HepG2 (cell line): ENCODE data around the gene CCDC122. TPM values are rescaled to one million over a fixed set of nuclear protein-coding genes. Genes with fewer than 3 reads are reported as not detected.

ENCODE experiments used
- ATAC-seq: fragments of 200-7000 bp; cut with Tn5 transposase; 3 replicates; pipeline ENCODE4 v1.9.1; 2020; ENCODE audit warnings: mild to moderate bottlenecking, moderate library complexity
- BruUV-seq: library from RNA; stranded (reverse); fragments of 400-500 nt; replicated peaks from 2 replicates; lab custom pipeline; 2021; lab: Mats Ljungman, UMichigan
- CTCF ChIA-PET: fragments of 300-600 bp; formaldehyde crosslinking; extraction: SDS; loops from one replicate; lab custom pipeline; 2021; ENCODE audit warnings: low total read pairs, inconsistent platforms, low intra/inter-chr PET ratio; lab: Yijun Ruan, JAX
- POLR2A ChIA-PET: fragments of 350-600 bp; sonication (Branson Sonifier 250); formaldehyde crosslinking; loops from one replicate; lab custom pipeline; 2020; ENCODE audit warnings: antibody characterized with exemption, inconsistent platforms; lab: Yijun Ruan, JAX
- DNase-seq: peaks from one replicate; pipeline ENCODE4 v3.0.0-alpha.2; 2015; ENCODE audit warnings: low spot score
- FAIRE-seq: peaks from 3 replicates; lab custom pipeline; 2011; peaks lifted over from hg19 to GRCh38; lab: Jason Lieb, UNC
- H2AFZ ChIP-seq: one replicate; pipeline ENCODE4 v1.6.1; 2011; ENCODE audit warnings: low read length, inconsistent platforms
- H3K27ac ChIP-seq: fragments of 300-600 bp; 3 replicates; pipeline ENCODE4 v1.8.0; 2011; ENCODE audit warnings: mixed run types, mild to moderate bottlenecking, mixed read lengths, low read length, inconsistent platforms; ENCODE audit not compliant: insufficient read depth; ENCODE audit errors: extremely low read length
- H3K27me3 ChIP-seq, 2 experiments: fragments of 200-600 bp in 1 of 2; 2 replicates in 1 of 2; 3 replicates in 1 of 2; pipeline versions ENCODE4 v1.6.0 to v1.8.0; 2011; ENCODE audit warnings: low read length in 2 of 2, mild to moderate bottlenecking in 2 of 2, moderate library complexity in 2 of 2, inconsistent platforms in 1 of 2; ENCODE audit not compliant: insufficient read depth in 2 of 2, control insufficient read depth in 1 of 2
- H3K36me3 ChIP-seq, 2 experiments: fragments of 200-600 bp in 1 of 2; replicated peaks in 1 of 2; 2 replicates in 1 of 2; 3 replicates in 1 of 2; pipeline versions ENCODE4 v1.5.1 to v1.8.0; 2011; ENCODE audit warnings: low read length in 2 of 2, inconsistent platforms in 1 of 2; ENCODE audit not compliant: insufficient read depth in 2 of 2, control insufficient read depth in 1 of 2
- H3K4me1 ChIP-seq: 2 replicates; pipeline ENCODE4 v1.5.1; 2012; ENCODE audit warnings: low read length, inconsistent platforms; ENCODE audit not compliant: insufficient read depth
- H3K4me2 ChIP-seq: 2 replicates; pipeline ENCODE4 v1.6.0; 2011; ENCODE audit warnings: low read depth, low read length, inconsistent platforms
- H3K4me3 ChIP-seq, 3 experiments: fragments of 200-600 bp in 1 of 3; sonication (generic), shearing (Covaris generic) in 1 of 3; replicated peaks in 1 of 3; 2 replicates each; pipeline ENCODE4 v1.5.1; 2011 to 2016; ENCODE audit warnings: low read length in 3 of 3, inconsistent platforms in 2 of 3, low read depth in 2 of 3, mild to moderate bottlenecking in 2 of 3, control low read depth in 1 of 3, mixed read lengths in 1 of 3; ENCODE audit not compliant: insufficient read depth in 1 of 3
- H3K79me2 ChIP-seq: one replicate; pipeline ENCODE4 v1.6.1; 2011; ENCODE audit warnings: low read length, inconsistent platforms; ENCODE audit not compliant: insufficient read depth
- H3K9ac ChIP-seq: 2 replicates; pipeline ENCODE4 v1.6.0; 2011; ENCODE audit warnings: mild to moderate bottlenecking, low read depth, low read length, inconsistent platforms; ENCODE audit not compliant: insufficient read depth
- H3K9me3 ChIP-seq: 2 replicates; pipeline ENCODE4 v1.5.1; 2012; ENCODE audit warnings: mild to moderate bottlenecking, low read length
- H4K20me1 ChIP-seq: 2 replicates; pipeline ENCODE4 v1.6.0; 2011; ENCODE audit warnings: inconsistent platforms, mild to moderate bottlenecking, low read length, moderate library complexity; ENCODE audit not compliant: insufficient read depth
- BRD4 ChIP-seq: sonication (generic); formaldehyde crosslinking; IDR thresholded peaks from 2 replicates; pipeline ENCODE4 v1.4.0; 2020; ENCODE audit warnings: missing genetic modification reagents
- GATAD1 ChIP-seq: IDR thresholded peaks from 2 replicates; pipeline ENCODE4 v1.6.1; 2016; ENCODE audit warnings: missing genetic modification reagents, missing compliant biosample characterization
- HDAC2 ChIP-seq: sonication (generic); formaldehyde crosslinking; IDR thresholded peaks from 2 replicates; pipeline ENCODE4 v1.4.0; 2020; ENCODE audit warnings: missing genetic modification reagents
- HHEX ChIP-seq: IDR thresholded peaks from 2 replicates; pipeline ENCODE4 v1.6.1; 2016; ENCODE audit warnings: control low read depth
- ISX ChIP-seq: sonication (generic); formaldehyde crosslinking; conservative IDR thresholded peaks from 2 replicates; pipeline ENCODE4 v1.5.0; 2020; ENCODE audit warnings: missing genetic modification reagents
- KDM2A ChIP-seq: sonication (generic); formaldehyde crosslinking; IDR thresholded peaks from 2 replicates; pipeline ENCODE4 v1.4.0; 2020; ENCODE audit warnings: low read depth, missing genetic modification reagents, borderline replicate concordance
- PHF20 ChIP-seq: sonication (generic); formaldehyde crosslinking; IDR thresholded peaks from 2 replicates; pipeline ENCODE4 v1.5.0; 2020; ENCODE audit warnings: mild to moderate bottlenecking, missing genetic modification reagents
- PHF8 ChIP-seq: sonication (generic); formaldehyde crosslinking; IDR thresholded peaks from 2 replicates; pipeline ENCODE4 v1.5.0; 2020; ENCODE audit warnings: missing genetic modification reagents
- PTBP1 ChIP-seq: fragments of 200-400 bp; formaldehyde crosslinking; IDR thresholded peaks from 2 replicates; pipeline ENCODE4 v1.6.1; 2018; ENCODE audit warnings: low read length, low read depth; ENCODE audit not compliant: poor library complexity, severe bottlenecking
- TCF7L2 ChIP-seq: IDR thresholded peaks from 2 replicates; pipeline ENCODE4 v1.6.1; 2011; ENCODE audit warnings: mild to moderate bottlenecking, low read depth, low read length, moderate library complexity
- ZNF10 ChIP-seq: sonication (generic); formaldehyde crosslinking; IDR thresholded peaks from 2 replicates; pipeline ENCODE4 v1.4.0; 2020; ENCODE audit warnings: mild to moderate bottlenecking, low read depth, missing genetic modification reagents, borderline replicate concordance
- ZNF713 ChIP-seq: sonication (generic); formaldehyde crosslinking; IDR thresholded peaks from 2 replicates; pipeline ENCODE4 v1.4.0; 2020; ENCODE audit warnings: mild to moderate bottlenecking, missing genetic modification reagents
- ZNF841 ChIP-seq: sonication (generic); formaldehyde crosslinking; IDR thresholded peaks from 2 replicates; pipeline ENCODE4 v1.8.1; 2023; ENCODE audit warnings: missing genetic modification reagents, borderline replicate concordance
- ZSCAN9 ChIP-seq: IDR thresholded peaks from 2 replicates; pipeline ENCODE4 v1.6.1; 2016; ENCODE audit warnings: borderline replicate concordance
- WGBS: methylation state at CpG from one replicate; pipeline ENCODE4 v1.1.6; 2017; ENCODE audit warnings: low lambda C conversion rate; 5-methylcytosine and 5-hydroxymethylcytosine counted together
- in situ Hi-C: cut with HindIII; loops from 2 replicates; pipeline ENCODE4 v1.10.0; 2017; ENCODE audit warnings: low pct_unique_long_range_greater_than_20kb; ENCODE audit not compliant: extremely low pct_ligation_motif_present
- intact Hi-C: fragments of 100-400 bp; cut with micrococcal nuclease; formaldehyde crosslinking; loops from one replicate; pipeline ENCODE4 v1.10.0; 2022; ENCODE audit not compliant: unreplicated experiment
- polyA plus RNA-seq, 8 experiments: library from polyadenylated mRNA; depleted of rRNA in 3 of 8; stranded (reverse) in 7 of 8; unstranded in 1 of 8; fragments of >200 nt; fragmentation: Illumina TruSeq in 4 of 8; extraction: Trizol in 4 of 8; gene quantifications; 2 replicates each; pipeline versions ENCODE4 v1.2.1 to v1.2.3, GENCODE V29; 2011 to 2016; ENCODE audit warnings: low read depth in 4 of 8, missing spikeins in 1 of 8, mixed read lengths in 1 of 8; ENCODE audit not compliant: insufficient read depth in 1 of 8
- total RNA-seq, 5 experiments: library from RNA; depleted of rRNA; stranded (reverse); fragments of >200 nt; fragmentation: Illumina TruSeq; extraction: Trizol; gene quantifications; 2 replicates each; pipeline ENCODE4 v1.2.3, GENCODE V29; 2016; ENCODE audit warnings: low read depth in 1 of 5
- TF ChIP-seq, protein P1 (sequence below), 2 experiments: sonication (generic) in 1 of 2; formaldehyde crosslinking in 1 of 2; IDR thresholded peaks; 2 replicates each; pipeline versions ENCODE4 v1.4.0 to v1.6.1; 2018 to 2020; ENCODE audit warnings: missing genetic modification reagents in 2 of 2, borderline replicate concordance in 1 of 2, low read depth in 1 of 2, mild to moderate bottlenecking in 1 of 2, missing biosample characterization in 1 of 2
- TF ChIP-seq, protein P2 (sequence below): IDR thresholded peaks from 2 replicates; pipeline ENCODE4 v1.6.1; 2016; ENCODE audit warnings: low read depth
- TF ChIP-seq, protein P3 (sequence below): sonication (generic); formaldehyde crosslinking; IDR thresholded peaks from 2 replicates; pipeline ENCODE4 v1.4.0; 2020; ENCODE audit warnings: mild to moderate bottlenecking, missing genetic modification reagents

The CCDC122 gene
- total and polyA plus RNA-seq, 2 of the 13 experiments (the other 11 are each of a cell fraction or from before 2014, with no cell fraction given) = 0.32 to 3.5 TPM

DNA sequence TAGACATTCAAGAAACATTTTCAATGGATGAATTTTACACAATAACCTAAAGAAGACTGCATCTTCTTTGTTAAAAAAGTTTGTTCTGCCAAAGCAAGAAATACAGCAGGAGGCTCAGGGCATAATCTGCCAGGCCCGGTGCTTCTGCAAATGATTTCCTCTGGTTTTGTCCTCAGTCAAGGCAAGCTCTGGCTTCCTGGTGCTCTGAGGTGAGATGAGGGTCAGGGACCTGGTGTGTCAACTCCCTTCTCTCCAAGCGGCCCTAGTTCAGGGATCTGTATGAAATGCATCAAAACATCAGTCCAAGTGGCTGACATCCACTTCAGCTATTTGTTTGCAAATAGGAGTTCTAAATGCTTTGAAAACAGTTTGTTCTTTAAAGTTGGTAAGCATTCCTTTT, 31.7 kb upstream of the CCDC122 start:
- CTCF ChIA-PET = no interaction called here
- ATAC-seq (no peak), DNase-seq (no peak)

More for the DNA sequence above, 31.7 kb upstream of the CCDC122 start:
- H3K4me1 ChIP-seq = no peaks in the 10 kb centered on the region
- in situ Hi-C loops = loop anchor here (25.0 kb wide), 1 partner anchor 1051 kb away; no protein-coding TSS in a partner anchor
- H4K20me1 ChIP-seq = no peaks in the 10 kb centered on the region
- no peak overlapping the region for H3K27ac ChIP-seq
- WGBS = 0% methylated on average over 2 of the region's 2 CpGs
- intact Hi-C loops = no loop called here
- H3K4me3 ChIP-seq = no peak overlapping the region
- TF ChIP-seq KDM2A = no peak
- TF ChIP-seq HHEX (CRISPR knock-in tag) = no peak
- TF ChIP-seq PHF8 = no peak
- TF ChIP-seq, protein P1, sequence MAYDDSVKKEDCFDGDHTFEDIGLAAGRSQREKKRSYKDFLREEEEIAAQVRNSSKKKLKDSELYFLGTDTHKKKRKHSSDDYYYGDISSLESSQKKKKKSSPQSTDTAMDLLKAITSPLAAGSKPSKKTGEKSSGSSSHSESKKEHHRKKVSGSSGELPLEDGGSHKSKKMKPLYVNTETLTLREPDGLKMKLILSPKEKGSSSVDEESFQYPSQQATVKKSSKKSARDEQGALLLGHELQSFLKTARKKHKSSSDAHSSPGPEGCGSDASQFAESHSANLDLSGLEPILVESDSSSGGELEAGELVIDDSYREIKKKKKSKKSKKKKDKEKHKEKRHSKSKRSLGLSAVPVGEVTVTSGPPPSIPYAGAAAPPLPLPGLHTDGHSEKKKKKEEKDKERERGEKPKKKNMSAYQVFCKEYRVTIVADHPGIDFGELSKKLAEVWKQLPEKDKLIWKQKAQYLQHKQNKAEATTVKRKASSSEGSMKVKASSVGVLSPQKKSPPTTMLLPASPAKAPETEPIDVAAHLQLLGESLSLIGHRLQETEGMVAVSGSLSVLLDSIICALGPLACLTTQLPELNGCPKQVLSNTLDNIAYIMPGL (CRISPR knock-in tag; IDR thresholded peaks at IDR 0.05; ENCODE audit: borderline replicate concordance in 1 of 2, low read depth in 1 of 2) = no peak
- TF ChIP-seq PHF20 (CRISPR knock-in tag) = no peak
- no peak for TF ChIP-seq BRD4 (CRISPR knock-in tag)
- TF ChIP-seq, protein P2, sequence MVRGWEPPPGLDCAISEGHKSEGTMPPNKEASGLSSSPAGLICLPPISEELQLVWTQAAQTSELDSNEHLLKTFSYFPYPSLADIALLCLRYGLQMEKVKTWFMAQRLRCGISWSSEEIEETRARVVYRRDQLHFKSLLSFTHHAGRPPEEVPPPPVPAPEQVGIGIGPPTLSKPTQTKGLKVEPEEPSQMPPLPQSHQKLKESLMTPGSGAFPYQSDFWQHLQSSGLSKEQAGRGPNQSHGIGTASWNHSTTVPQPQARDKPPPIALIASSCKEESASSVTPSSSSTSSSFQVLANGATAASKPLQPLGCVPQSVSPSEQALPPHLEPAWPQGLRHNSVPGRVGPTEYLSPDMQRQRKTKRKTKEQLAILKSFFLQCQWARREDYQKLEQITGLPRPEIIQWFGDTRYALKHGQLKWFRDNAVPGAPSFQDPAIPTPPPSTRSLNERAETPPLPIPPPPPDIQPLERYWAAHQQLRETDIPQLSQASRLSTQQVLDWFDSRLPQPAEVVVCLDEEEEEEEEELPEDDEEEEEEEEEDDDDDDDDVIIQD (CRISPR knock-in tag) = no peak
- no peak for TF ChIP-seq ISX
- no peak for TF ChIP-seq TCF7L2
- TF ChIP-seq ZNF841 = no peak
- no peak for TF ChIP-seq ZSCAN9 (CRISPR knock-in tag)
- no peak for TF ChIP-seq PTBP1
- TF ChIP-seq GATAD1 (CRISPR knock-in tag) = no peak
- TF ChIP-seq, protein P3, sequence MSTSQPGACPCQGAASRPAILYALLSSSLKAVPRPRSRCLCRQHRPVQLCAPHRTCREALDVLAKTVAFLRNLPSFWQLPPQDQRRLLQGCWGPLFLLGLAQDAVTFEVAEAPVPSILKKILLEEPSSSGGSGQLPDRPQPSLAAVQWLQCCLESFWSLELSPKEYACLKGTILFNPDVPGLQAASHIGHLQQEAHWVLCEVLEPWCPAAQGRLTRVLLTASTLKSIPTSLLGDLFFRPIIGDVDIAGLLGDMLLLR = no peak
- no peak for TF ChIP-seq ZNF713 (CRISPR knock-in tag)
- no peak for TF ChIP-seq HDAC2
- no peak for TF ChIP-seq ZNF10 (CRISPR knock-in tag)
- no peaks in the 10 kb centered on the region for H3K9me3 ChIP-seq
- H3K79me2 ChIP-seq = no peaks in the 10 kb centered on the region
- no TSS peak for BruUV-seq
- no peak for FAIRE-seq
- POLR2A ChIA-PET = no interaction called here
- no peaks in the 10 kb centered on the region for H3K27me3 ChIP-seq
- no peak overlapping the region for H2AFZ ChIP-seq
- no peaks in the 10 kb centered on the region for H3K36me3 ChIP-seq
- no peak overlapping the region for H3K4me2 ChIP-seq
- H3K9ac ChIP-seq = no peak overlapping the region
